Pancreas (tissue), 10 donors: ENCODE measurements around the gene MED15. TPM values are rescaled to one million over a fixed set of nuclear protein-coding genes. Genes with fewer than 3 reads are reported as not detected.

Source experiments
- ATAC-seq, 4 donors: fragments of 200-7000 bp; cut with Tn5 transposase; one replicate each; pipeline versions ENCODE4 v1.8.0 to v1.9.1; 2020; ENCODE audit warnings: mild to moderate bottlenecking in 4 of 4, moderate library complexity in 4 of 4
- DNase-seq, 6 donors: peaks; one replicate each; pipeline ENCODE4 v3.0.0-alpha.2; 2020
- FAIRE-seq: peaks from 2 replicates; lab custom pipeline; 2012; peaks lifted over from hg19 to GRCh38; lab: Jason Lieb, UNC
- H3K27ac ChIP-seq, 4 donors: fragments of 200-600 bp; sonication (generic); 1 replicate in 3 of 4; 2 replicates in 1 of 4; pipeline versions ENCODE4 v1.5.0 to v1.8.0; 2020
- H3K27me3 ChIP-seq, 4 donors: fragments of 200-600 bp; one replicate each; pipeline ENCODE4 v1.8.0; 2021
- H3K36me3 ChIP-seq, 3 donors: fragments of 200-600 bp; sonication (generic) in 1 of 3; one replicate each; pipeline versions ENCODE4 v1.5.0 to v1.8.0; 2020 to 2021
- H3K4me1 ChIP-seq, 3 donors: fragments of 200-600 bp; one replicate each; pipeline ENCODE4 v1.8.0; 2021
- H3K4me3 ChIP-seq, 4 donors: fragments of 200-600 bp; sonication (generic) in 2 of 4; one replicate each; pipeline versions ENCODE4 v1.5.0 to v1.8.0; 2020 to 2021
- H3K9me3 ChIP-seq, 4 donors: fragments of 200-600 bp; one replicate each; pipeline ENCODE4 v1.8.0; 2021
- WGBS, 2 donors: extraction: QIAGEN DNeasy Blood & Tissue Kit; methylation state at CpG; one replicate each; pipeline ENCODE4 v1.1.7; 2013; 5-methylcytosine and 5-hydroxymethylcytosine counted together
- intact Hi-C, 3 donors: fragments of 100-400 bp; cut with DNase I; formaldehyde crosslinking; loops; one replicate each; pipeline versions ENCODE4 v1.11.1 to v1.14.2; 2022
- polyA plus RNA-seq, 2 donors: library from polyadenylated mRNA; stranded (reverse); fragments of 200-250 nt; gene quantifications; one replicate each; pipeline ENCODE4 v1.2.3, GENCODE V29; 2013
- total RNA-seq, 6 donors: library from RNA; stranded (reverse); fragmentation: NEBNext Ultra II Directional in 4 of 6; extraction: Animal tissue kit (Norgen Biotek cat#: 25700) in 4 of 6; gene quantifications; one replicate each; pipeline versions ENCODE4 v1.2.1 to v1.2.4, GENCODE V29; 2021 to 2023
- TF ChIP-seq, protein P1 (sequence below), 4 donors: fragments of 200-600 bp; sonication (generic) in 3 of 4; IDR thresholded peaks; one replicate each; pipeline versions ENCODE4 v1.5.0 to v1.8.0; 2021; ENCODE audit warnings: antibody characterized with exemption in 4 of 4
- donor health status: healthy with polysubstance abuse.
- donor health status: DM: no; HTN: no; CAD: no; lungs with moderate emphysema.
- donor health status: DM: no; HTN: no; CAD: no.
- donor health status: control.
- donor health status: control.
- donor health status: Bipolar disorder and iron deficiency.
- donor health status: DM: yes; HTN: yes; CAD: no.
- donor health status: DM: no; HTN: no; CAD: no.
- donor health status: DM: no; HTN: no; CAD: no.
- donor health status: DM: yes; HTN: yes; CAD: no.

MED15 gene
- total and polyA plus RNA-seq, 8 donors: 27.1 to 61.7 (median 37.0) TPM

GRCh38 chr22:20568502-20569058 lies 61.2 kb downstream of the MED15 start:
- Histone ChIP-seq H3K9me3 (no peaks in the 10 kb centered on the region), H3K27me3 (no peaks in the 10 kb centered on the region), H3K4me1 (peaks cover 7 to 13% (median 10%) of the 10 kb centered on the region in 3 donors), H3K27ac (peak overlapping the region in 3 of 4 donors; percentile 12 to 27 (median 22)), H3K36me3 (peaks cover 0 to 45% (median 19%) of the 10 kb centered on the region in 3 donors), H3K4me3 (no peak overlapping the region)
- TF ChIP-seq, protein P1, sequence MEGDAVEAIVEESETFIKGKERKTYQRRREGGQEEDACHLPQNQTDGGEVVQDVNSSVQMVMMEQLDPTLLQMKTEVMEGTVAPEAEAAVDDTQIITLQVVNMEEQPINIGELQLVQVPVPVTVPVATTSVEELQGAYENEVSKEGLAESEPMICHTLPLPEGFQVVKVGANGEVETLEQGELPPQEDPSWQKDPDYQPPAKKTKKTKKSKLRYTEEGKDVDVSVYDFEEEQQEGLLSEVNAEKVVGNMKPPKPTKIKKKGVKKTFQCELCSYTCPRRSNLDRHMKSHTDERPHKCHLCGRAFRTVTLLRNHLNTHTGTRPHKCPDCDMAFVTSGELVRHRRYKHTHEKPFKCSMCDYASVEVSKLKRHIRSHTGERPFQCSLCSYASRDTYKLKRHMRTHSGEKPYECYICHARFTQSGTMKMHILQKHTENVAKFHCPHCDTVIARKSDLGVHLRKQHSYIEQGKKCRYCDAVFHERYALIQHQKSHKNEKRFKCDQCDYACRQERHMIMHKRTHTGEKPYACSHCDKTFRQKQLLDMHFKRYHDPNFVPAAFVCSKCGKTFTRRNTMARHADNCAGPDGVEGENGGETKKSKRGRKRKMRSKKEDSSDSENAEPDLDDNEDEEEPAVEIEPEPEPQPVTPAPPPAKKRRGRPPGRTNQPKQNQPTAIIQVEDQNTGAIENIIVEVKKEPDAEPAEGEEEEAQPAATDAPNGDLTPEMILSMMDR (IDR thresholded peaks at IDR 0.05): no peak
- 88 to 95% methylated on average over 9 of the region's 9 CpGs for WGBS, 2 donors
- DNase-seq: no peak
- no peak for FAIRE-seq
- ATAC-seq: no peak
- intact Hi-C loops: no loop called here

DNA sequence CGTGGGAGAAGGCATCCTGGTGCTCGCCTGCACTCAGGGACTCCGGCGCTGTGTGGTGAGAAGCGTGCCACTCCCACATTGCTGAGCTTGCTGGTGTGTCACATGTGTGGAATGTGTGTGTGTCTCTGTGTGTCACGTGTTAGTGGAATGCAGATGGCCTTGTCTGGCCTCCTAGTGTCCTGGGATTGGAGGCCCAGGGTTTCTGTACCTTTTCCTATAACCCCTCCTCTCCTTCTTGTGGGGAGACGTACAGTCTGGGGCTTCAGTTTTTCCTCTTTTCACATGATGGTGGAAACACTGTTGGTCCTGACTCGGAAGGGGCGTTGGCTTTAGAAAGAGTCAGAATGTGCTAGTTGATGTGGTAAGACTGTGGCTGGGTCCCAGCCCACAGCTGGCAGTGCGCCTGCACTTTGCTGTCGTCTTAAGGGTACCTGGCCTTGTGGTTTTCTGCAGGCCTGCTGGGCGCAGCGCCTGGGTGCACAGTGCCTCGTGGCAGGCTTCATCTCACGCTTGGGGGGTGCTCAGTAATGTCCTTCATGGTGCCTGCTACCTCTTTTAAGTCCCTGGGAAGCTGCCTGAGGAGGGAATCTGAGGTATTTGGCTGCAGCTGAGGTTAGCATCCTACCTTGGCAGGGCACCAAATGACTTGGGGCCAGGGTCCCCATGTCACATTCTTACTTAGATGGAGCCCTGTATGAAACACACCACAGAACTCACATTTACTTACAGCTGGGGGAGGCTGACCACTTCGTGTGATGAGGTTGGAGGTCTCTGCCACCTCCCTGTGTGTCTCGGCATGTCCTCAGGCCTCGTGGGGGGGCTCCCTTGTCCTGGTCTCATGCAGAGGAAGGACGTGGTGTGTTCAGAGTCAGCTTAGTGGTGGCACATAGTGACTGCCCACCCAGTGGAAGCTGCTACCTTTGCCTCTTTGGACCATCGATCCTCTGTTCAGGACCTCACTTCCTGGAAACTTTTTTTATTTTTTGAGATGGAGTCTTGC lies 61.9 kb downstream of the MED15 start:
- Histone ChIP-seq H3K4me1 (peaks cover 7 to 13% (median 10%) of the 10 kb centered on the region in 3 donors), H3K27ac (peak overlapping the region in 3 of 4 donors; percentile 12 to 27 (median 22)), H3K9me3 (no peaks in the 10 kb centered on the region), H3K4me3 (no peak overlapping the region), H3K36me3 (peaks cover 0 to 53% (median 26%) of the 10 kb centered on the region in 3 donors), H3K27me3 (no peaks in the 10 kb centered on the region)
- TF ChIP-seq, protein P1 (IDR thresholded peaks at IDR 0.05): no peak
- 65 to 67% methylated on average over 20 of the region's 20 CpGs for WGBS, 2 donors
- FAIRE-seq (no peak), ATAC-seq (peak; percentile 57 to 76 (median 68)), DNase-seq (peak in 2 of 6 donors; percentile 51 to 68)
- intact Hi-C loops: no loop called here

- H3K36me3 ChIP-seq: peaks cover 0 to 58% (median 23%) of the 10 kb centered on the region in 3 donors
- no peak for ATAC-seq
- FAIRE-seq: no peak
- H3K4me3 ChIP-seq: no peak overlapping the region
- H3K27ac ChIP-seq: no peak overlapping the region
- H3K4me1 ChIP-seq: peaks cover 7 to 13% (median 10%) of the 10 kb centered on the region in 3 donors
- TF ChIP-seq, protein P1 (IDR thresholded peaks at IDR 0.05): no peak
- no peaks in the 10 kb centered on the region for H3K9me3 ChIP-seq
- intact Hi-C loops: no loop called here
- 81 to 84% methylated on average over 6 of the region's 6 CpGs for WGBS, 2 donors
- H3K27me3 ChIP-seq: no peaks in the 10 kb centered on the region
- DNase-seq: no peak
These were observed 63.7 kb downstream of the MED15 start for GRCh38 chr22:20571078-20571503.

DNA sequence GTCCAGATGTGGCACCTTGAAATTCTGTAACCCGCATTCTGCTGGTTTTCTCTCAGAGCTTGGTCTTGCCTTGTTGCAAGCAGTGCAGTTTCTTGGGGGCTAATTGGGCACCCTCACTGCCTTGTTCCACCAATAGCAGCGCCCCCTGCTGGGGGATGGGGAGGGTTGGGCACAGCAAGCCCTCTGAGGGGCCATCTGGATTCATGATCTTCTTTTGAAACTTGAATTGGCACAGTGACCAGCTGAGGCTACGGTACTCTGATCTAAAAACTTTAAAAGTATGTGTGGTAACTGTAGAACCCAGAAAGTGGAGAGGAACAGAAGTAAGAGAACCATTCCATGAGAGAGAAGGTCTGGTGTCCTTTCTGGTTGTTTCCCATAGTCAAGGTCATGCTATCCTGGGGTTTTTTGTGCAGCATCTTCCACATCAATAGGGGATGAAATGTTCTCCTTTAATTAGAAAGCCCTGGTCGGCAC lies 64.2 kb downstream of the MED15 start:
- FAIRE-seq (no peak), DNase-seq (peak in 3 of 6 donors; percentile 54 to 83 (median 67)), ATAC-seq (no peak)
- H3K4me3 ChIP-seq: no peak overlapping the region
- no peaks in the 10 kb centered on the region for H3K27me3 ChIP-seq
- no peak overlapping the region for H3K27ac ChIP-seq
- intact Hi-C loops: no loop called here
- WGBS, 2 donors: 58 to 67% methylated on average over 4 of the region's 4 CpGs
- peaks cover 0 to 57% (median 18%) of the 10 kb centered on the region in 3 donors for H3K36me3 ChIP-seq
- H3K4me1 ChIP-seq: peaks cover 7 to 11% (median 10%) of the 10 kb centered on the region in 3 donors
- H3K9me3 ChIP-seq: no peaks in the 10 kb centered on the region
- TF ChIP-seq, protein P1 (IDR thresholded peaks at IDR 0.05): peak; percentile 31 to 68 (median 52)
